Fibroblast of pulmonary artery (primary cell): ENCODE results near the gene CBFA2T3.

Experiments used
- DNase-seq: peaks from one replicate; pipeline ENCODE4 v3.0.0-alpha.2; 2010; ENCODE audit warnings: low read depth
- H3K4me3 ChIP-seq: replicated peaks from 2 replicates; pipeline ENCODE4 v1.5.1; 2011; ENCODE audit warnings: low read depth, mild to moderate bottlenecking, control low read depth, low read length, moderate library complexity
- TF ChIP-seq, protein P1 (sequence below): IDR thresholded peaks from 2 replicates; pipeline ENCODE4 v1.5.1; 2011; ENCODE audit warnings: mild to moderate bottlenecking, control low read depth, low read length, inconsistent platforms; ENCODE audit errors: missing control alignments

The CBFA2T3 gene

DNA sequence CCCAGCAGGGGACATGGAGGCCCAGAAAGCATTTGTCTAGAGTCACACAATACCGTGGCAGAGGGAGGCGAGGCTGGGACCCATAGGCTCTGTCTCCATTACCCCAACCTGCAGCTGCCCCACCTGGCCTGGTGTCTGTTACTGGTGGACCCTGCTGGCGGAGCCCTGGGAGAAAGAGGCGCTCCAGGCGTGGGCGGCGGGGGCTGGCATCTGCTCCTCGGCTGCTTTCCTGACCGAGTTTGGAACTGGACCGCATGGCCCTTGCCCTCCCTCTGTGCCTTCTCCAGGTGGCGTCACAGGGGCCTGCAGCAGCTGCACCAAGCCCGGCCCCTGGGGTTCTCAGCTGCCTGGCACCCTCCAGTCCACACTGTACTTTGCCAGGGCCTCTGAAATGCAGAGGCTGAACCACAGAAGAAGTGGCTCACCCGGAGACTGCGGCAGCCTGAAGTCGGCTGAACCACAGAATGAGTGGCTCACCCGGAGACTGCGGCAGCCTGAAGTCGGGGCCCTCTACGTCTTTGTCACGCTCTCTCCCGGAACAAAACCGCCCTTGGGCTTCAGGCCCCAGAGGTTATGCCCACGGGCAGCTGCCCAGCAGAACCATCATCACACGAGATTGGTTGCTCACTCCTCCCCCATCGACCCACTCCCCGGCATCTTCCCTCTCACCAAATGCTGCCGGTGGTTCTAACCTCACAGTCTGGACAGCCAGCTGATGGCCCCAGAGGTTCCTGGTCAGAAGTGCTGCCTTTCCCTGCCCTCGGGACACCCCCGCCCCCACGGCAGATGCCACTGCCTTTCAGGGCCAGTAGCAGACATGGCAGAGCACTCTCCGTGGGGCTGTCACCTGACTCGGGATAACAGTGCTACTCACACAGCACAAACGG, 20.2 kb downstream of the CBFA2T3 start:
- DNase-seq = no peak
- no peak overlapping the region for H3K4me3 ChIP-seq

DNA sequence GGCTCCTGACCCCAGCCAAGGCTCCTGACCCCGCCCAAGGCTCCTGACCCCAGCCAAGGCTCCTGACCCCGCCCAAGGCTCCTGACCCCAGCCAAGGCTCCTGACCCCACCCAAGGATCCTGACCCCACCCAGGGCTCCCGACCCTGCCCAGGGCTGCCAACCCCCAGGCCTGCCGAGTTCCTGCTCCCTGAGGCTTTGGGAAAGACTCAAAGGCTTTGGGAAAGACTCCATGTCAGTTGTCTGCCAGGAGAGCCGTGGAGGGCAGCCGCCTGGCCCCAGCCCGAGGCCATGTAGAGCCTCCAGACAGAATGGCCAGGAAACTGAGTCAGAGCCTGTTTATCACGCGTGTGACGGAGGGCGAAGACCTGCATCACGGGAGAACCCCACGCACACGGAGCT, 21.1 kb downstream of the CBFA2T3 start:
- no peak overlapping the region for H3K4me3 ChIP-seq
- TF ChIP-seq, protein P1, sequence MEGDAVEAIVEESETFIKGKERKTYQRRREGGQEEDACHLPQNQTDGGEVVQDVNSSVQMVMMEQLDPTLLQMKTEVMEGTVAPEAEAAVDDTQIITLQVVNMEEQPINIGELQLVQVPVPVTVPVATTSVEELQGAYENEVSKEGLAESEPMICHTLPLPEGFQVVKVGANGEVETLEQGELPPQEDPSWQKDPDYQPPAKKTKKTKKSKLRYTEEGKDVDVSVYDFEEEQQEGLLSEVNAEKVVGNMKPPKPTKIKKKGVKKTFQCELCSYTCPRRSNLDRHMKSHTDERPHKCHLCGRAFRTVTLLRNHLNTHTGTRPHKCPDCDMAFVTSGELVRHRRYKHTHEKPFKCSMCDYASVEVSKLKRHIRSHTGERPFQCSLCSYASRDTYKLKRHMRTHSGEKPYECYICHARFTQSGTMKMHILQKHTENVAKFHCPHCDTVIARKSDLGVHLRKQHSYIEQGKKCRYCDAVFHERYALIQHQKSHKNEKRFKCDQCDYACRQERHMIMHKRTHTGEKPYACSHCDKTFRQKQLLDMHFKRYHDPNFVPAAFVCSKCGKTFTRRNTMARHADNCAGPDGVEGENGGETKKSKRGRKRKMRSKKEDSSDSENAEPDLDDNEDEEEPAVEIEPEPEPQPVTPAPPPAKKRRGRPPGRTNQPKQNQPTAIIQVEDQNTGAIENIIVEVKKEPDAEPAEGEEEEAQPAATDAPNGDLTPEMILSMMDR = no peak
- no peak for DNase-seq

More for the DNA sequence above, 20.2 kb downstream of the CBFA2T3 start:
- TF ChIP-seq, protein P1 = no peak

DNA sequence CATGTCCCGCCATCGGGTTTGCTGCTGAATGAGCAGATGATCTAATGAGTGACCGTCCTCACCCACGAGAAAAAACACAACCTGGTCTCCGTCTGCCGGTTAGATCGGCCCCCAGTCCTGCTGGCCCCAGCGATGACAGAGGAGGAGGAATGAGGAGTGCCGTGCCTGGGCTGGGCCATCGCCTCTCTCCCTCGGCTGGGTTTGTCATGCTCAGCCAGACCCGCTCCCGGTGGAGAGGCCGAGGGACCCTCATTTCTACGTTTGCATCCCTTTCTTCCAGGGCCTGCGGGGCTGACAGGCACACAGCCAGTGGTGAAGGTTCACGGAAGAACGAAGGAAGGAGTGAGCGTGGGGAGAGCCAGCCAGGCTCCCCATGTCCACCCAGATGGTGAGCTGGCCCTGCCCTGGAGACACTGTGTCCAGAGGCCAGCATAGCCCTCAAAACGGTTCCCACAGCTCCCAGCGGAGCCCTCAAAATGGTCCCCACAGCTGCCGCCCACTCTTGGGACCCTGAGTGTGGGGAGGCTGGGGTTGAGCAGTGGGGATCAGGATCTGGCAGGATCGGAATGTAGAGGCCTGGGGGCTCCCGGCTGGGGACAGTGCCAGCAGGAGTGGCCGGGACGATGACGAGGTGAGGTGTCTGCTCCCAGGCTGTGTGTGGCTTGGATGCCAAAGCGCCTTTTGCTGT, 23.9 kb downstream of the CBFA2T3 start:
- DNase-seq = no peak
- TF ChIP-seq, protein P1 = no peak
- H3K4me3 ChIP-seq = no peak overlapping the region

DNA sequence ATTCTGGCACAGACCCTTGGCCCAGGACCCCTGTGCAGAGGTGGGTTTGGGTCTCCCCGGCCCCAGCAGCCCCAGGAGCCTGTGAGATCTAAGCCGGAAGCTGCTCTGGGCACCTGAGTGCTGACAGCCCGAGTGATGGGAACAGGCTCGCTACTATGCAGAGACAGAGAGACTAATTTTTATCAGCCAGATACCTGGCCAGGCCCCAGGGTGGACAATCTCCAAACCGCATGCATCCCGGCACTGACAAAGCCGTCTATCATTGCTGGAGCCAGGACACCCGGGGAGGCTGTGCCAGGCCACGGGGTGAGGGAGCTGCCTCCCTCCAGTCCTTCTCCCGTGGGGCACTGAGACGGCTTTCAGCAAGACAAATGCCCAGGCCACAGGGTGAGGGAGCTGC, 25.0 kb downstream of the CBFA2T3 start:
- TF ChIP-seq, protein P1 = no peak
- no peak for DNase-seq
- H3K4me3 ChIP-seq = no peak overlapping the region

DNA sequence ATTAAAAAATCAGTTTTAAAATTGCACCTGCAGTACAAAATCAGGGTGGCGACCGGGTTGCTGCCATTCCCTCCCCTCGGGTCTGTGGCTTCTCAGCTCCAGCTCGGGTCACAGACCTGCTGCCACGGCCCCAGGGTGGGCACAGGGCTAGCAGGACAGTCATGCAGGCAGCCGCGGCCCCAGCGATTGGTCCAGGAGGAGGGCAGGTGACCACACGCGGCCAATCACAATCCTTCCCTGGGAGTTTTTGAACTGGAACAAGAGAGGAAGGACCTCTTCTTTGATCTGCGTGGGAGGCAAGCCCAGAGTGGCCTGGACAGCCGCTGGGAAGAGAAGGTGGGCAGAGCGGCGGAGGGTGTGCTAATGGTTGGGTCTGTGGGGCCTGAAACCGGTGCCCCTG, 25.5 kb downstream of the CBFA2T3 start:
- TF ChIP-seq, protein P1 = no peak
- no peak overlapping the region for H3K4me3 ChIP-seq
- DNase-seq = no peak

DNA sequence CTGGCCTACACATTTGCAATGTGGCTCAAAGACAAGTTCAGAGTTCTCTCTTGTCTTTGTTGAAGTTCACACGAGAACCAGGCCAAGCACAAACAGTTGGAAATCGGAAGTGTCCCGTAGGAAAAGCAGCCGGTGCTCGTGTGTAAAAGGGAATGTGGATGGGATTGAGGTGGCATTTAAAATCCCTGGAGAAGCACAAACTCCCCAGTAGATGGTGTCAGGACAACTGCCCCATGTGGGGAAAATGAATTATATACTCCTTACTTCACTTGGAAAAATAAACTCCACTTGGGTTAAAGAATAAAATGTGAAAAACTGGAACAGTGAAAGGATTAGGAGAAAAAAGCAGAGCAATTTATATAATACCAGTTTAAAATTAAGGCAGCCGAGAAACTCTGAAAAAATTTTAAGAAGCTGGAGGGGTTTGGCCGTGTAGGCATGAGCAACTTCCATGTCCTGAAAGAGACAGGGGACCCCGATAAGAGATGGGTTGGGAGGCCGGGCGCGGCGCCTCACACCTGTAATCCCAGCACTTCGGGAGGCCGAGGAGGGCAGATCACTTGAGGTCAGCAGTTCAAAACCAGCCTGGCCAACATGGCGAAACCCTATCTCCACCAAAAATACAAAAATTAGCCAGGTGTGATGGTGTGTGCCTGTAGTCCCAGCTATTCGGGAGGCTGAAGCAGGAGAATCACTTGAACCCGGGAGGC, 28.1 kb downstream of the CBFA2T3 start:
- TF ChIP-seq, protein P1 = no peak
- H3K4me3 ChIP-seq = no peak overlapping the region
- DNase-seq = no peak
